ENCODE results near the gene CKAP2L.

CKAP2L gene

DNA sequence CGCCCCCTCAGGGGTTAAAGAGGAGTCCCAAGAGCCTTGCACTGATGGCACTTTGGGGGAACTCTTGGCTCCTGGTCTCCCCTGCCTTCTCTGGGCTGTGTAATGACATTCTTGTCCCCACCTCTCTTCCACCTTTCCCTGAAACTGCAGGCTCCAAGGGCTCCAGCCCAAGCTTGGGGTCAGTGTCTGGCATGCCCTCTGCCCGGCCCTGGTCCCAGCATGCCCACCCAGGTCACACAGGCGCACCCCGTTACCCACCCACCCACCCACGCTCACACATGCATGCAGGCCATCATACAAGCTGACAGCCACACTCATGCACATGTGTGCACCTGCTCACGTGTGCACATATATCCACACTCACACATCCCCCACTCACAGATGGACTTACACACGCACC lies 50.5 kb downstream of the CKAP2L start:
- TF ChIP-seq, protein P1, sequence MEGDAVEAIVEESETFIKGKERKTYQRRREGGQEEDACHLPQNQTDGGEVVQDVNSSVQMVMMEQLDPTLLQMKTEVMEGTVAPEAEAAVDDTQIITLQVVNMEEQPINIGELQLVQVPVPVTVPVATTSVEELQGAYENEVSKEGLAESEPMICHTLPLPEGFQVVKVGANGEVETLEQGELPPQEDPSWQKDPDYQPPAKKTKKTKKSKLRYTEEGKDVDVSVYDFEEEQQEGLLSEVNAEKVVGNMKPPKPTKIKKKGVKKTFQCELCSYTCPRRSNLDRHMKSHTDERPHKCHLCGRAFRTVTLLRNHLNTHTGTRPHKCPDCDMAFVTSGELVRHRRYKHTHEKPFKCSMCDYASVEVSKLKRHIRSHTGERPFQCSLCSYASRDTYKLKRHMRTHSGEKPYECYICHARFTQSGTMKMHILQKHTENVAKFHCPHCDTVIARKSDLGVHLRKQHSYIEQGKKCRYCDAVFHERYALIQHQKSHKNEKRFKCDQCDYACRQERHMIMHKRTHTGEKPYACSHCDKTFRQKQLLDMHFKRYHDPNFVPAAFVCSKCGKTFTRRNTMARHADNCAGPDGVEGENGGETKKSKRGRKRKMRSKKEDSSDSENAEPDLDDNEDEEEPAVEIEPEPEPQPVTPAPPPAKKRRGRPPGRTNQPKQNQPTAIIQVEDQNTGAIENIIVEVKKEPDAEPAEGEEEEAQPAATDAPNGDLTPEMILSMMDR (IDR thresholded peaks at IDR 0.05): no peak

GRCh38 chr2:112713585-112713925 lies 50.9 kb downstream of the CKAP2L start:
- TF ChIP-seq, protein P1 (IDR thresholded peaks at IDR 0.05): no peak

- TF ChIP-seq, protein P1 (IDR thresholded peaks at IDR 0.05): no peak
Observed at GRCh38 chr2:112712903-112713584, 51.4 kb downstream of the CKAP2L start.

DNA sequence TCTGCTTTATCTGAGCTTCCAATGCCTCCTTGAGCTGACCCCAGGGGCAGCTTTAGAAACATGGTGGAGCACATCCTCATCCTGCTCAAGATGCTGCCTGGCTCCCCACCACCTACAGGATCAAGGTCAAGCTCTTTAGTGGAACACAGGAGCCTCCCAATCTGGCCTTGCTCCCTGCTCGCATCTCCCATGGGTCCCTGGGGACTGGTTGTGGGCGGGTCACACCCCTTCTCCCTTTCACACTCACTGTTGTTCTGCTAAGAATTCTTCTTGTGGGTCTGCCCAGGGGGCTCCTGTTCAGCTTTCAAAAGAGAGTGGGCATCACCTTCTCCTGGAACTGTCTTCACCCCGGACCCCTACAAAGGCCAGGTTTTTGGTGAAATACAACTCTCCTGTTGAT lies 51.9 kb downstream of the CKAP2L start:
- TF ChIP-seq, protein P1 (IDR thresholded peaks at IDR 0.05): no peak

DNA sequence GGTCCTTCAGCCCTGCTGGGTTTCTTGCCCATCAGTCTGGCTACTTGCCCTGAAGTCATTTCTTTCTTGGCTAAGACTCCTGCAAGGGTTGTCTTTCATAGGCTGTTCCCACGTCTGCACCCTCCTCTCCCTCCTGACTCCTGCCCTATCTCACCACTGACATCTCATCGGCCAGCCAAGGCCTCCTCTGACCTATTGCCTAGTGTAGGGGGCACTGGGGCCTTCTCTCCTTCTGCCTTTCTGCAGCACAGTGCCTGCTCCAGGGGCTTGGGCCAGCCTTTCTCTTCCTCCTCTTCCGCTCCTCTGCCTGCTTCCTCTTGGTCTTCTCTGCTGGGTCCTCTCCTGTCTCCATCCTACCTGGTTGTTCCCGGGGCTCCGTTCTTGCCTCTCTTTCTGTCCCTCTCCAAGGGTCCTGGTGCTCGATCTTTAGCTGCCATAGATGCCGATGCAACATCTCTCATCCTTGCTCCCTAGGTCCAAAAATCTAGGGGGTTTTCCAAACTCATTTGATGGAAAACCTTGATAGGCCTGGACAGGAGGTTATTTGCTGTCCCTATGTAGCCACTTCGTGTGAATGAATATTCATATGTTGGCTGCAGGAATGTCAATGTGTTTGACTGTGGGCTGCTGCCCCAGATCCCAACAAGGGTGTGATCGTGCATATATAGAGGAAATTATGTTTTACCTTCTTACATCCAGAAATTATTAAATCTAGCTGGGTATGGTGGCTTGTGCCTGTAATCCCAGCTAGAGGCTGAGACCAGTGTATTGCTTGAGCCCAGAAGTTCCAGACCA lies 53.3 kb downstream of the CKAP2L start:
- TF ChIP-seq, protein P1 (IDR thresholded peaks at IDR 0.05): no peak

- TF ChIP-seq, protein P1 (IDR thresholded peaks at IDR 0.05): no peak
Observed at GRCh38 chr2:112709703-112710102, 54.7 kb downstream of the CKAP2L start.

GRCh38 chr2:112708968-112709367 lies 55.4 kb downstream of the CKAP2L start:
- TF ChIP-seq, protein P1 (IDR thresholded peaks at IDR 0.05): no peak

All from LNCAP (cell line).